Duodenal mucosa (tissue), 2 donors: ENCODE data around the gene PTGDS.

Source experiments
- H3K27ac ChIP-seq: one replicate; pipeline ENCODE4 v1.7.0; 2013; ENCODE audit warnings: low read depth, low read length
- H3K27me3 ChIP-seq, 2 donors: one replicate each; pipeline ENCODE4 v1.7.0; 2013; ENCODE audit warnings: low read length in 2 of 2, control low read depth in 1 of 2; ENCODE audit not compliant: insufficient read depth in 2 of 2, control insufficient read depth in 1 of 2
- H3K36me3 ChIP-seq, 2 donors: one replicate each; pipeline ENCODE4 v1.7.0; 2013; ENCODE audit warnings: low read length in 2 of 2, control low read depth in 1 of 2; ENCODE audit not compliant: insufficient read depth in 2 of 2, control insufficient read depth in 1 of 2
- H3K4me1 ChIP-seq, 2 donors: one replicate each; pipeline ENCODE4 v1.7.0; 2013; ENCODE audit warnings: low read length in 2 of 2, control low read depth in 1 of 2; ENCODE audit not compliant: insufficient read depth in 2 of 2, control insufficient read depth in 1 of 2
- H3K4me3 ChIP-seq, 2 donors: one replicate each; pipeline ENCODE4 v1.7.0; 2013; ENCODE audit warnings: low read length in 2 of 2, low read depth in 1 of 2
- H3K9ac ChIP-seq, 2 donors: one replicate each; pipeline ENCODE4 v1.7.0; 2013; ENCODE audit warnings: low read length in 2 of 2, low read depth in 1 of 2
- H3K9me3 ChIP-seq, 2 donors: one replicate each; pipeline ENCODE4 v1.7.0; 2013; ENCODE audit warnings: low read length in 2 of 2, control low read depth in 1 of 2; ENCODE audit not compliant: control insufficient read depth in 1 of 2

PTGDS gene

GRCh38 chr9:137009938-137010732, 32.8 kb downstream of the PTGDS start:
- H3K9ac ChIP-seq = no peak overlapping the region
- no peaks in the 10 kb centered on the region for H3K27me3 ChIP-seq
- H3K27ac ChIP-seq = no peak overlapping the region
- peaks cover 0 to 6% of the 10 kb centered on the region in 2 donors for H3K36me3 ChIP-seq
- H3K9me3 ChIP-seq = no peaks in the 10 kb centered on the region
- H3K4me1 ChIP-seq = no peaks in the 10 kb centered on the region
- no peak overlapping the region for H3K4me3 ChIP-seq

- Histone ChIP-seq H3K36me3 (peaks cover 0 to 6% of the 10 kb centered on the region in 2 donors), H3K4me1 (no peaks in the 10 kb centered on the region), H3K9ac (no peak overlapping the region), H3K27ac (no peak overlapping the region), H3K9me3 (no peaks in the 10 kb centered on the region), H3K27me3 (no peaks in the 10 kb centered on the region), H3K4me3 (no peak overlapping the region)
Measured at GRCh38 chr9:137011156-137011555, 33.9 kb downstream of the PTGDS start.

DNA sequence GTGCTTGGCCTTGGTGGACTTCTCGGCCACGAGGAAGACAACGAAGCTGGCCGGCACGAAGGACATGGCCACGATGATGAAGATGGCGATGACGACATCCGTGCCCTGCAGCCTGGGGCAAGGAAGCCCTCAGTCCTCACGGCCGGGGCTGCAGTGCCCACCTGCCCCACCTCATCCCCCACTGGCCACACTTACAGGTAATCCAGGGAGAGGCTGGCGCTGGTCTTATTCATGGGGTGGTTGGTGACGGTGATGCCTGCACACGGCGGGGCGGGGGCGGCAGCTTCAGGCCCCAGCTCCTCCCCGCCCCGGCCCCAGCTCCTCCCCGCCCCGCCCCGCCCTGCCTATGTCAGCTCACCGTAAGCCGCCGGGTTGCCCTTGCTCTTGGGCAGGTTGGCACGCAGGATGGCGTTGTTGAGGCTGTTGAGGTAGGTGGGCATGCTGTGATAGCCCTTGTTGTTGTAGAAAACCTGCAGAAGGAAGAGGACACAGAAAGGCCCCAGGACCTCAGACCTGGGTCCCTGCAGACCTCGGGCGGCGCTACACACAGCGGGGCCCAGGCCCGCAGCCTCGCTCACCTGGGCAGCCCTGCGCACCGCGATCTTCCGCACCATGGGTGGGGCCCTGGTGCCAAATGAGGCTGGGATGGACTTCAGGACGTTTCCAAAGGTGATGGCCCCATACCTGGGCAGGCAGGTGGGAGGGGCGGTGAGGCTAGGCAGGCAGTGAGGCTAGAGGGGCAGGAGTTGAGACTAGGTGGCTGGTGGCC, 34.8 kb downstream of the PTGDS start:
- Histone ChIP-seq H3K36me3 (peaks cover 5 to 6% of the 10 kb centered on the region in 2 donors), H3K9ac (no peak overlapping the region), H3K27ac (no peak overlapping the region), H3K27me3 (no peaks in the 10 kb centered on the region), H3K4me3 (no peak overlapping the region), H3K9me3 (no peaks in the 10 kb centered on the region), H3K4me1 (no peaks in the 10 kb centered on the region)

- Histone ChIP-seq H3K9ac (no peak overlapping the region), H3K4me3 (no peak overlapping the region), H3K27ac (no peak overlapping the region), H3K36me3 (peaks cover 6 to 8% of the 10 kb centered on the region in 2 donors), H3K4me1 (no peaks in the 10 kb centered on the region), H3K27me3 (no peaks in the 10 kb centered on the region), H3K9me3 (no peaks in the 10 kb centered on the region)
Measured at GRCh38 chr9:137012694-137013570, 35.6 kb downstream of the PTGDS start.

DNA sequence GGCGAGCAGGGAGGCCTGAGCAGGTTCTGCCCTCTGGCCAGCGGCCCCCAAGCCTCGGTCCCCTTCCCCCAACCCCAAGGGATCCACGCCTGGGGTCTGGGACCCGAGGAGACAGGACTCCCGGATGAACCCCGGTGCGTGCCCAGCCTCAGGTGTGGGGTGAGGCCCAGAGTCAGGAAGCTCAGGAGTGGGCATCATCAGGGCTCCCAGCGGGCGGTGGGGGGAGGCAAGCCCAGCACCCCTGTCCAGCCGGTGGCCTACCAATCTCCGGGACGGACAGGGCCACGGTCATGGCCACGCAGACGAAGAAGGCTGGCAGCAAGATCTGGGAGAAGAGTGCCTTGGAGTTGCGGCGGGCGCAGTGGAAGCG, 36.3 kb downstream of the PTGDS start:
- H3K4me1 ChIP-seq = no peaks in the 10 kb centered on the region
- H3K9ac ChIP-seq = no peak overlapping the region
- no peaks in the 10 kb centered on the region for H3K9me3 ChIP-seq
- H3K36me3 ChIP-seq = peaks cover 6 to 8% of the 10 kb centered on the region in 2 donors
- no peak overlapping the region for H3K27ac ChIP-seq
- no peaks in the 10 kb centered on the region for H3K27me3 ChIP-seq
- H3K4me3 ChIP-seq = no peak overlapping the region

DNA sequence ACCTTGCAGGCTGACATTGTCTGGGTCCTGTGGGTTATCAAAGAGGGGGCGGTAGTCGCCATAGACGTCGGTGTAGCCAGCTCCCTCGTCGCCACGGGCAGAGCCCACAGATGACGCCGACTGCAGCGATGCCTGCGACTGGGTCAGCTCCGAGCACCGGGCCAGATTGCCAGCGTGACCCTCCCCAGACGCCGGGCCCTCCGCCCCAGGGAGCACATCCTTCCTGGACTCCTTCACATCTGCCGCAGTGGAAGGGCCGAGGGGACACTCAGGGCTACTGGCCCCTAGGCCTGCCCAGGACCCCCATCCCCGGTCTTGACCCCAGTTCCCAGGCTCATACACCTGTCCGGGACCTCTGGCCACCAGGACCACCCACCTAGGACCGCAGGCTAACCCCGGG, 36.9 kb downstream of the PTGDS start:
- Histone ChIP-seq H3K36me3 (peaks cover 6 to 8% of the 10 kb centered on the region in 2 donors), H3K27ac (no peak overlapping the region)

DNA sequence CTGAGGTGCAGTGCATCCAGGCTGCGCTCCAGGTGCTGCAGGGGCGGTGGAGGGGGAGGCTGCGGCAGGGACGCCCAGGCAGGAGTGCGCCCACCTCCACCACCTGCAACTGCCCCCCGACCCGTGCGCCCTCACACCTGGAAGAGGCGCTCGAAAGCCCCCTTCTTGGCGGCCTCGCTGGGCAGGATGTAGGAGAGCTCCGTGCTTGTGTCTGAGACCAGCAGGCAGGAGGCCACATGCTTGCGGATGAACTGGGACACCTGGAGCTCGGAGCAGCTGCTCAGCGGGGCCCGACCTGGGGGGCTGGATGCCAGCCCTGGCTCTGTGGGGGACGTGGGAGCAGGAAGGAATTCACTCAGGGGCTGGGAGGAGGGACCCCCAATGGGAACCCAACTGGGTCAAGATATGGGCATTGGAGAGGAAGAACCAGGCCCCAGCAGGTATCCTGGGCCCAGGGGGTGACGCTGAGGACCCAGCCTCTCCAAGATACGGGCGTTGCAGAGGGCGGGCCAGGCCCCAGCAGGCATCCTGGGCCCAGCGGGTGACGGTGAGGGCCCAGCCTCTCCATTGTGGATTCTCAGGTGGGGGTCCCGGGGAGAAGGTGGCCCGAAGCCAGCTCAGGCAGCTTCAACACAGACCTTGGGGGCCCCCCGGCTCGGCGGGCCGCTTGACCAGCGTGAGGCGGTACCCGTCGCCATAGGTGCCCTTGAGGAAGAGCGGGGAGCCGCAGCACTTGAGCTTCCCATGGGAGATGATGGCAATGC, 37.7 kb downstream of the PTGDS start:
- peaks cover 6 to 8% of the 10 kb centered on the region in 2 donors for H3K36me3 ChIP-seq
- no peak overlapping the region for H3K27ac ChIP-seq
- no peaks in the 10 kb centered on the region for H3K9me3 ChIP-seq

More for the DNA sequence above, 36.9 kb downstream of the PTGDS start:
- no peaks in the 10 kb centered on the region for H3K9me3 ChIP-seq
- no peaks in the 10 kb centered on the region for H3K4me1 ChIP-seq
- no peak overlapping the region for H3K4me3 ChIP-seq
- H3K27me3 ChIP-seq = no peaks in the 10 kb centered on the region
- no peak overlapping the region for H3K9ac ChIP-seq

GRCh38 chr9:137015540-137015930, 38.2 kb downstream of the PTGDS start:
- Histone ChIP-seq H3K4me1 (no peaks in the 10 kb centered on the region), H3K27me3 (no peaks in the 10 kb centered on the region), H3K36me3 (peaks cover 6 to 8% of the 10 kb centered on the region in 2 donors), H3K9ac (no peak overlapping the region), H3K4me3 (no peak overlapping the region), H3K9me3 (no peaks in the 10 kb centered on the region), H3K27ac (no peak overlapping the region)

More for the DNA sequence above, 37.7 kb downstream of the PTGDS start:
- H3K27me3 ChIP-seq = no peaks in the 10 kb centered on the region
- no peak overlapping the region for H3K4me3 ChIP-seq
- no peaks in the 10 kb centered on the region for H3K4me1 ChIP-seq
- no peak overlapping the region for H3K9ac ChIP-seq

- H3K27ac ChIP-seq = no peak overlapping the region
- no peak overlapping the region for H3K4me3 ChIP-seq
- no peaks in the 10 kb centered on the region for H3K9me3 ChIP-seq
- no peaks in the 10 kb centered on the region for H3K27me3 ChIP-seq
- peaks cover 0 to 1% of the 10 kb centered on the region in 2 donors for H3K4me1 ChIP-seq
- peaks cover 6 to 8% of the 10 kb centered on the region in 2 donors for H3K36me3 ChIP-seq
- no peak overlapping the region for H3K9ac ChIP-seq
Measured at GRCh38 chr9:137015976-137016375, 38.7 kb downstream of the PTGDS start.
